ENCODE data around the gene SPSB2. TPM values are rescaled to one million over a fixed set of nuclear protein-coding genes. Genes with fewer than 3 reads are reported as not detected.
A peak's percentile ranks its signal among the peaks of the same experiment; 100 is the strongest.
"Not testable (repeated sequence)": the region's sequence is repeated elsewhere in the genome, so short reads cannot be mapped to it uniquely, and the experiment has no call there.

The SPSB2 gene
- total RNA-seq, 1 donor from 2014 or later = 6.5 TPM

- TF ChIP-seq, protein P1, sequence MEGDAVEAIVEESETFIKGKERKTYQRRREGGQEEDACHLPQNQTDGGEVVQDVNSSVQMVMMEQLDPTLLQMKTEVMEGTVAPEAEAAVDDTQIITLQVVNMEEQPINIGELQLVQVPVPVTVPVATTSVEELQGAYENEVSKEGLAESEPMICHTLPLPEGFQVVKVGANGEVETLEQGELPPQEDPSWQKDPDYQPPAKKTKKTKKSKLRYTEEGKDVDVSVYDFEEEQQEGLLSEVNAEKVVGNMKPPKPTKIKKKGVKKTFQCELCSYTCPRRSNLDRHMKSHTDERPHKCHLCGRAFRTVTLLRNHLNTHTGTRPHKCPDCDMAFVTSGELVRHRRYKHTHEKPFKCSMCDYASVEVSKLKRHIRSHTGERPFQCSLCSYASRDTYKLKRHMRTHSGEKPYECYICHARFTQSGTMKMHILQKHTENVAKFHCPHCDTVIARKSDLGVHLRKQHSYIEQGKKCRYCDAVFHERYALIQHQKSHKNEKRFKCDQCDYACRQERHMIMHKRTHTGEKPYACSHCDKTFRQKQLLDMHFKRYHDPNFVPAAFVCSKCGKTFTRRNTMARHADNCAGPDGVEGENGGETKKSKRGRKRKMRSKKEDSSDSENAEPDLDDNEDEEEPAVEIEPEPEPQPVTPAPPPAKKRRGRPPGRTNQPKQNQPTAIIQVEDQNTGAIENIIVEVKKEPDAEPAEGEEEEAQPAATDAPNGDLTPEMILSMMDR (conservative IDR thresholded peaks at IDR 0.05) = no peak
- Mint-ChIP-seq H3K4me1 (ENCODE audit: unreplicated experiment) (peaks cover 9% of the 10 kb centered on the region), H3K36me3 (peaks cover 7% of the 10 kb centered on the region), H3K4me3 (peak overlapping the region; percentile 79), H3K9me3 (no peaks in the 10 kb centered on the region), H3K27ac (no peak overlapping the region), H3K27me3 (peaks cover 64% of the 10 kb centered on the region)
- DNase-seq (ENCODE audit: extremely low spot score, unreplicated experiment) = no peak
Measured at GRCh38 chr12:6912164-6912935, 39.2 kb upstream of the SPSB2 start.

DNA sequence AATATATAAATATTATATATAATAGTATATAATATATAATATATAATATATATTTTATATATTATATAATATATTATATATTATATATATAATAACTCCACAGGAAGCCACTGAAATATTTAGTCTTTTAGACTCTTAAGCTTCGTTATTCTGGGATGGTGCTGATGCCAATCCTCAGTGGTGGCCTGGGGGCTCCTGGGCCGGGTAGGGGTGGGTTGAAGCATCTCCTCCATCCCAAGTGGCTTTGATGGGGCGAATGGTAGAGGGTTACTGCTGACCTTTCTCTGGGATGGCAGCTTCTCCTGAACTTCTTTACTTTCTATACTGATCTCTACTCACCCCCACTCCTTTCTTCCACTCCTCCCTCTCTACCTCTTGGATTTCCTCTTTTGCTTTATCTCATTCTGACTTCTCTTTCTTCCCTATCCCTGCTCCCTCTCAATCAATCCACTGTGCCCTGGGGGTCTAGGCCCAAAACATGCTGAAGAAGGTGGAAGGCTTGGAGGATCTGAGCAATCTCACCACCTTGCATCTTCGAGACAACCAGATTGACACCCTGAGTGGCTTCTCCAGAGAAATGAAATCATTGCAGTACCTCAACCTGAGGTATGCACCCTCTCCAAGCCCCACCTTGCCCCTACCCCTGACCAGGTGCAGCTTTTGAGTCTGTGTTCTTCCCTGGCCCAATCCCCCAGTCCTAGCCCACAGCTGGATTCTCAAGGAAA is 36.5 kb upstream of the SPSB2 start:
- H3K36me3 Mint-ChIP-seq = peaks cover 3% of the 10 kb centered on the region
- no peak overlapping the region for H3K27ac Mint-ChIP-seq
- TF ChIP-seq, protein P1 (conservative IDR thresholded peaks at IDR 0.05) = no peak
- H3K4me1 Mint-ChIP-seq (ENCODE audit: unreplicated experiment) = peaks cover 9% of the 10 kb centered on the region
- peaks cover 39% of the 10 kb centered on the region for H3K27me3 Mint-ChIP-seq
- no peaks in the 10 kb centered on the region for H3K9me3 Mint-ChIP-seq
- no peak for DNase-seq (ENCODE audit: extremely low spot score, unreplicated experiment)
- H3K4me3 Mint-ChIP-seq = no peak overlapping the region

DNA sequence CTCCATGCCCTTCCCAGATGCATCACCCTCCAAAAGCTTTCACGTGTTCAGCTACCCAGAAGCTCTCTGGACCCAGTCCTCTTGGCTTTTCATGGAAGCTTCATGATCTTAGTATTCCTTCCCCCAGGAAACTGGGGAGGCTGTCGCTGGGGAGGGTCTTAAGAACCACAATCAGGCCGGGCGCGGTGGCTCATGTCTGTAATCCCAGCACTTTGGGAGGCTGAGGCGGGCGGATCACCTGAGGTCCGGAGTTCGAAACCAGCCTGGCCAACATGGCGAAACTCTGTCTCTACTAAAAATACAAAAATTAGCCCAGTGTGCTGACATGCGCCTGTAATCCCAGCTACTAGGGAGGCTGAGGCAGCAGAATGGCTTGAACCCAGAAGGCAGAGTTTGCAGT is 35.0 kb upstream of the SPSB2 start:
- not testable (repeated sequence) for DNase-seq (ENCODE audit: extremely low spot score, unreplicated experiment); H3K9me3 Mint-ChIP-seq; H3K4me3 Mint-ChIP-seq; H3K27ac Mint-ChIP-seq; H3K4me1 Mint-ChIP-seq (ENCODE audit: unreplicated experiment); H3K36me3 Mint-ChIP-seq
- peaks cover 28% of the 10 kb centered on the region for H3K27me3 Mint-ChIP-seq

DNA sequence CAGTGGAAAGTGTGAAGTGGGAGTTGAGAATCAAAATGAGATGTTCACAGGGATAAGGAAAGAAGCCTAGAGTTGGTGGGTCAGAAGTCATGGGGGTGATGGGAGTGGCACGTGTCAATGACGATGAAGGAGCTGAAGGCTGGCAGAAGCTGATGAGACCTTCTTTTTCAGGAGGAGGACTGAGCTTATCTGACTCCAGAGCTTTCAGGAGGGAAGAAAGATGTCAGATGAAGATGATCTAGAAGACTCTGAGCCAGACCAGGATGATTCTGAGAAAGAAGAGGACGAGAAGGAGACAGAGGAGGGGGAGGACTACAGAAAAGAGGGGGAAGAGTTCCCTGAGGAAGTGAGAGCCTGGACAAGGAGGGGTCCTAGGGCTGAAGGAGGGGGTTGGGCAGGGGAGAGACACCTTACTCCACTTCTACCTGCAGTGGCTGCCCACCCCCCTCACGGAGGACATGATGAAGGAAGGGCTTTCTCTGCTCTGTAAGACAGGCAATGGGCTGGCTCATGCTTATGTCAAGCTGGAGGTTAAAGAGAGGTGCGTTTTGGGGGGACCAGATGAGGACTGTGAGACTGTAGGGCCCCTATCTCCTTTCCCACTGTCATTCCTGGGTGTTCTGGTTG is 32.4 kb upstream of the SPSB2 start:
- DNase-seq (ENCODE audit: extremely low spot score, unreplicated experiment) = no peak
- Mint-ChIP-seq H3K36me3 (peaks cover 9% of the 10 kb centered on the region), H3K27me3 (peaks cover 7% of the 10 kb centered on the region), H3K4me1 (ENCODE audit: unreplicated experiment) (no peaks in the 10 kb centered on the region), H3K4me3 (no peak overlapping the region), H3K27ac (no peak overlapping the region), H3K9me3 (no peaks in the 10 kb centered on the region)
- TF ChIP-seq, protein P1 (conservative IDR thresholded peaks at IDR 0.05) = no peak

DNA sequence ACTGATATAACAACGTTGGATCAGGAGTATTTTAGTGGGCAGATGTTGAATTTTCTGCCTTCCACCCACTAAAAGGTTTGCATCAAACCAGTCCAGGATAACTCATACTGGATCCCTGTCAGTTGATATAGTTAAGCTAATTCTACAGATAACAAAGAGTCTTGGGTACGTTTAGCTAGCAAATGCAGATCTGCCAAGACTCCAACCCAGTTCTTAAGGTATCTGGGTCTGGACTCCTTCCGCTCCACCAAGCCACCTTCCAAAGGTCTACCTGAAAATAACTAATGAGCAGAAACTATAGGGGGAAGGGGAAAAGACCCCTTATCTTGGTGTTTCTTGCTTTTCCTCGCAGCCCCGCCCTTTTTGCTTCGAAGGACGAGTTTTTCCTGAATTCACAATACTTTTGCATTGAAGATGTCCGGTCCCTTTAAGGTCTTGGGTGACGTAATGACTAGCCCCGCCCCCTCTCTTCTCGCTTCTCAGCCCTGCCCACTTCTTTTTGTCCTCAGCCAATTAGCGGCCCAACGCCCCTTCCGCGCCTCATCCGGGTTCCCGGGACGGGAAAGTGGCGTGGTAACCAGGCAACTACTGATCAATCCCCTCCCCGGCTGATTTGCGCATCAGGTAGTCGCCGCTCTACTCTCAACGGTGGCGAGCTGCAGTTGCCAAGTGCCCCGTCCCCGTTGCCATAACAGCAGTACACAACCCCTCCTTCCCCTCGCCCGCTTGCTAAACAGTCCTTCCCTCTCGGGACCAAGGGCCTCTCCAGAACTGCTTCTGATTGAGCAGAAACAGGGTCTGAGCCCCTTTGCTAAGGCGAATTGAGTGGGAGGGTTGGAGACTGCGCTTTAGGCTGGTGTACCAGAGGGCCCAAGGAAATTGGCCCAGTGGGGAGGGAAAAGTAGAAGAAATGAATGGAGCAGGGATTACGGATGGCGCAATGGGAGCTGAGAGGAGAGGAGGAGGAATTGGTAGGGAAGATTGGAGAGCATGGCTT is 31.5 kb upstream of the SPSB2 start, which contains the start of gene LRRC23:
TSS of gene LRRC23 (plus strand) at position 543 of the 997 bp plus-strand sequence. CDS start 812 bp downstream, outside the sequence.
- Mint-ChIP-seq H3K4me3 (no peak within 1 kb of the TSS), H3K4me1 (ENCODE audit: unreplicated experiment) (no peaks in the 10 kb centered on the region), H3K9me3 (no peaks in the 10 kb centered on the region), H3K36me3 (peaks cover 10% of the 10 kb centered on the region), H3K27me3 (peaks cover under 1% of the 10 kb centered on the region), H3K27ac (no peak within 1 kb of the TSS)
- DNase-seq (ENCODE audit: extremely low spot score, unreplicated experiment) = peak; percentile 98
- TF ChIP-seq, protein P1 (conservative IDR thresholded peaks at IDR 0.05) = no peak

Measured in type B pancreatic cell (in vitro differentiated cells).